Measurements from ENCODE around the gene ACAD9. TPM values are rescaled to one million over a fixed set of nuclear protein-coding genes. Genes with fewer than 3 reads are reported as not detected.

The ACAD9 gene
- total and polyA plus RNA-seq, 2 of the 13 experiments (the other 11 are each of a cell fraction or from before 2014, with no cell fraction given) = 15.3 to 38.2 TPM

DNA sequence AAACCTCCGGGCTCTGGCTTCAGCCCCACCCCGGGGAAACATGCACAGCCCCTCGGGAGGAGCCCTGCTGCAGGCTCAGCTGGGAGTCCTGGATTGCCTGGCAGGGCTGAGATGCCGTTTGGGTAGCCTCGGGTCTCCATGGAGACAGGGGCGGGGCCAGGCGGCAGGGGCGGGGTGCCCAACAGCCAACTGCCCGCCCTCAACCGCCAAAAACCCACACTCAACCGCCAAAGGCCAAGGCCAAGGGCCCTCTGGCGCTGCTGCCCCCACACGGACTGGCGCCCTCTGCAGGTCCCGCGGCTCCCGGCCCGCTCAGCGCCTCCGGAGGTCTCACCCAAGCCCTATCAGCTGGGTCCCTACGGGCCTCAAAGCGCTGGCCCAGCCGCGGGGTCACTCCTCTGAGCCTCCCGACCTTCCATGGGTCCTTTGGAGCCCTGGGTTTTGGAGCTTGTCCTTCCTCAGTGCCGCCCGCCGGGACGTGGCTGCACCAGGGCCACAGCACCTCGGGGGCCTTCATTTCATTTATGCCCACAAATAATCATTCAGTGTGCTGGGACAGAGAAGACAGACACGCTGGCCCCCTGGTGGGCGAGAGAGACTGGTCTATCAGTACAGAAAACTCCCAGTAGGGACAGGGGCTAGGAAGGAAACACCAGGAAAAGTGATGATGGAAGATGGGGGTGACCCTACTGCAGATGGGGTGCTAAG lies 33.5 kb upstream of the ACAD9 start (continued):
- TF ChIP-seq ZNF609 (CRISPR knock-in tag; IDR thresholded peaks at IDR 0.05; ENCODE audit: borderline replicate concordance) (peak; percentile 41; the same call in 1 of the 2 replicates), MAF1 (CRISPR knock-in tag; IDR thresholded peaks at IDR 0.05; ENCODE audit: borderline replicate concordance) (0 out of 2 replicates have a peak, but pooled peaks have one; percentile 53), ATRX (CRISPR knock-in tag; IDR thresholded peaks at IDR 0.05; ENCODE audit: borderline replicate concordance) (no peak), SKI (IDR thresholded peaks at IDR 0.05; ENCODE audit: partially characterized antibody) (peak; percentile 71), LCORL (IDR thresholded peaks at IDR 0.05) (no peak), LCORL (CRISPR knock-in tag; IDR thresholded peaks at IDR 0.05) (peak; percentile 81; the same call in 1 of the 2 replicates), BRD4 (CRISPR knock-in tag; IDR thresholded peaks at IDR 0.05) (0 out of 2 replicates have a peak, but pooled peaks have one; percentile 46), TFAP4 (IDR thresholded peaks at IDR 0.05; ENCODE audit: borderline replicate concordance, low read depth) (peak; percentile 61; the same call in 1 of the 2 replicates), ZNF501 (CRISPR knock-in tag; IDR thresholded peaks at IDR 0.05) (peak; percentile 51; the same call in 1 of the 2 replicates)
- TF ChIP-seq, protein P1, sequence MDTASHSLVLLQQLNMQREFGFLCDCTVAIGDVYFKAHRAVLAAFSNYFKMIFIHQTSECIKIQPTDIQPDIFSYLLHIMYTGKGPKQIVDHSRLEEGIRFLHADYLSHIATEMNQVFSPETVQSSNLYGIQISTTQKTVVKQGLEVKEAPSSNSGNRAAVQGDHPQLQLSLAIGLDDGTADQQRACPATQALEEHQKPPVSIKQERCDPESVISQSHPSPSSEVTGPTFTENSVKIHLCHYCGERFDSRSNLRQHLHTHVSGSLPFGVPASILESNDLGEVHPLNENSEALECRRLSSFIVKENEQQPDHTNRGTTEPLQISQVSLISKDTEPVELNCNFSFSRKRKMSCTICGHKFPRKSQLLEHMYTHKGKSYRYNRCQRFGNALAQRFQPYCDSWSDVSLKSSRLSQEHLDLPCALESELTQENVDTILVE (CRISPR knock-in tag; IDR thresholded peaks at IDR 0.05) = no peak; the same call in 1 of the 2 replicates
- TF ChIP-seq, protein P2, sequence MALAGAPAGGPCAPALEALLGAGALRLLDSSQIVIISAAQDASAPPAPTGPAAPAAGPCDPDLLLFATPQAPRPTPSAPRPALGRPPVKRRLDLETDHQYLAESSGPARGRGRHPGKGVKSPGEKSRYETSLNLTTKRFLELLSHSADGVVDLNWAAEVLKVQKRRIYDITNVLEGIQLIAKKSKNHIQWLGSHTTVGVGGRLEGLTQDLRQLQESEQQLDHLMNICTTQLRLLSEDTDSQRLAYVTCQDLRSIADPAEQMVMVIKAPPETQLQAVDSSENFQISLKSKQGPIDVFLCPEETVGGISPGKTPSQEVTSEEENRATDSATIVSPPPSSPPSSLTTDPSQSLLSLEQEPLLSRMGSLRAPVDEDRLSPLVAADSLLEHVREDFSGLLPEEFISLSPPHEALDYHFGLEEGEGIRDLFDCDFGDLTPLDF (CRISPR knock-in tag; IDR thresholded peaks at IDR 0.05) = peak; percentile 42; the same call in 1 of the 2 replicates
- TF ChIP-seq, protein P3, sequence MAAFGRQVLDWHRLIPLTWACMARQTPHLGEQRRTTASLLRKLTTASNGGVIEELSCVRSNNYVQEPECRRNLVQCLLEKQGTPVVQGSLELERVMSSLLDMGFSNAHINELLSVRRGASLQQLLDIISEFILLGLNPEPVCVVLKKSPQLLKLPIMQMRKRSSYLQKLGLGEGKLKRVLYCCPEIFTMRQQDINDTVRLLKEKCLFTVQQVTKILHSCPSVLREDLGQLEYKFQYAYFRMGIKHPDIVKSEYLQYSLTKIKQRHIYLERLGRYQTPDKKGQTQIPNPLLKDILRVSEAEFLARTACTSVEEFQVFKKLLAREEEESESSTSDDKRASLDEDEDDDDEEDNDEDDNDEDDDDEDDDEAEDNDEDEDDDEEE (CRISPR knock-in tag; IDR thresholded peaks at IDR 0.05) = peak; percentile 78; the same call in 1 of the 2 replicates
- TF ChIP-seq, protein P4, sequence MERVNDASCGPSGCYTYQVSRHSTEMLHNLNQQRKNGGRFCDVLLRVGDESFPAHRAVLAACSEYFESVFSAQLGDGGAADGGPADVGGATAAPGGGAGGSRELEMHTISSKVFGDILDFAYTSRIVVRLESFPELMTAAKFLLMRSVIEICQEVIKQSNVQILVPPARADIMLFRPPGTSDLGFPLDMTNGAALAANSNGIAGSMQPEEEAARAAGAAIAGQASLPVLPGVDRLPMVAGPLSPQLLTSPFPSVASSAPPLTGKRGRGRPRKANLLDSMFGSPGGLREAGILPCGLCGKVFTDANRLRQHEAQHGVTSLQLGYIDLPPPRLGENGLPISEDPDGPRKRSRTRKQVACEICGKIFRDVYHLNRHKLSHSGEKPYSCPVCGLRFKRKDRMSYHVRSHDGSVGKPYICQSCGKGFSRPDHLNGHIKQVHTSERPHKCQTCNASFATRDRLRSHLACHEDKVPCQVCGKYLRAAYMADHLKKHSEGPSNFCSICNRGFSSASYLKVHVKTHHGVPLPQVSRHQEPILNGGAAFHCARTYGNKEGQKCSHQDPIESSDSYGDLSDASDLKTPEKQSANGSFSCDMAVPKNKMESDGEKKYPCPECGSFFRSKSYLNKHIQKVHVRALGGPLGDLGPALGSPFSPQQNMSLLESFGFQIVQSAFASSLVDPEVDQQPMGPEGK (CRISPR knock-in tag; IDR thresholded peaks at IDR 0.05) = peak; percentile 64

All from HepG2 (cell line).